GM23338 (cell line): ENCODE data around the gene MAD1L1.

Experiments
- CREB1 ChIP-seq: fragments of 250-450 bp; sonication (Bioruptor Pico); IDR thresholded peaks from 2 replicates; pipeline ENCODE4 v1.5.0; 2020; ENCODE audit warnings: low read depth, mild to moderate bottlenecking, moderate library complexity
- CTCF ChIP-seq, 2 experiments: fragments of 200-600 bp in 1 of 2; sonication (generic) in 1 of 2; conservative IDR thresholded peaks; 2 replicates each; pipeline versions ENCODE4 v1.5.1 to v1.6.1; 2016 to 2017; ENCODE audit warnings: antibody characterized with exemption in 2 of 2, low read depth in 2 of 2, mild to moderate bottlenecking in 2 of 2, moderate library complexity in 1 of 2
- EZH2 ChIP-seq: fragments of 200-600 bp; sonication (generic); IDR thresholded peaks from one replicate; pipeline ENCODE4 v1.8.0; 2017; ENCODE audit warnings: antibody characterized with exemption, mild to moderate bottlenecking, low read depth; ENCODE audit not compliant: unreplicated experiment
- EZH2phosphoT487 ChIP-seq: fragments of 200-600 bp; sonication (generic); IDR thresholded peaks from one replicate; pipeline ENCODE4 v1.8.1; 2018; ENCODE audit warnings: antibody characterized with exemption; ENCODE audit not compliant: unreplicated experiment
- JUNB ChIP-seq: IDR thresholded peaks from one replicate; pipeline ENCODE4 v1.6.1; 2016; ENCODE audit warnings: antibody characterized with exemption; ENCODE audit not compliant: unreplicated experiment
- POLR2AphosphoS5 ChIP-seq: IDR thresholded peaks from 2 replicates; pipeline ENCODE4 v1.6.1; 2016; ENCODE audit warnings: antibody characterized with exemption, low read depth
- ZNF114 ChIP-seq: fragments of 250-450 bp; sonication (Bioruptor Pico); IDR thresholded peaks from 2 replicates; pipeline ENCODE4 v1.5.0; 2020; ENCODE audit warnings: mild to moderate bottlenecking, moderate library complexity
- ZNF331 ChIP-seq: fragments of 250-450 bp; sonication (Bioruptor Pico); IDR thresholded peaks from 2 replicates; pipeline ENCODE4 v1.5.0; 2020; ENCODE audit warnings: low read depth, mild to moderate bottlenecking, moderate library complexity
- TF ChIP-seq, protein P1 (sequence below): IDR thresholded peaks from one replicate; pipeline ENCODE4 v1.6.1; 2018; ENCODE audit warnings: antibody characterized with exemption; ENCODE audit not compliant: unreplicated experiment

DNA sequence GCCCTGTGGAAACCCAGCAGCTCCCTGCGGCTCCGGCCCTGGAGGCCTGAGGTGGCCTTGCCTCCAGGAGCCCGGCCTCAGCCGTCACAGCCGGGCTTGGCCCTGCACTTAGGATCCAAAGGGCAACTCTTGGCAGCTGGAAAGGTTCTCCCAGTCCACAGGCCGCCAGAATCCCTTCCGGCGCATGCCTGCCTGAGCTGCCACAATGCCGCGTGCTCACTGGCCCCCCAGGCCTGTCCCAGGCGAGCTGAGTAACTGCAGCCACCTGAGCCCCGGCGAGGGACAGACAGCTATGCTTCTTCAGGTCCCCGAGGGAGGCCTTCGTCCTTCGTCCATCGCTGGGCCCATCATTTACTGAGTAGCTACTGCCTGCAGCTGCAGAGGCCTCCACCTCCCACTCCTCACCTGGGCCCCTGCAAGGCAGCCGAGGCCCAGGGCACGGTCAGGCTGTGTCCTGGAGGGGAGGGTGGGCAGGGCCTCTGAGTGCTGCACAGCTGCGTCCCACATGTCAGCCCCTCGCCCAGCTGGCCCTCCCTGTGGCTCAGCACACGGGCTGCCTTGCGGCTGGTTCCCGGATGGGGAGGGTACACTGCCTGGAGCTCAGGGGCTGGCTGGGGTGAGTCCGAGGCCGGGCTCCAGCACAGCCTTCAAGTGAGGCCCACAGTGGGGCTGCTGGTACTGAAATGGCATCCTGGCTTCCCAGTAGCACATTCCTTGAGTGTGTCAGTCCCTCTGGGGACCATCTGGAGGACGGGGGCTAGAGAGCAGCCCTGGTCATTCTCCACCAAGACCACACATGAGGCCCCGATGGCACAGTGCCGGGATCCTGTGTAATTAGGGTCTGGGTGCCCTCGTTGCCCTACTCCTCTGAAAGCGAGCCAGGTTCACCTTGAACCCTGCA is 390.2 kb downstream of the MAD1L1 start:
- TF ChIP-seq CTCF (conservative IDR thresholded peaks at IDR 0.05; ENCODE audit: low read depth in 2 of 2) = 0 out of 4 replicates have a peak, but pooled peaks of 1 of the 2 experiments have one; percentile 1
- no peak for TF ChIP-seq EZH2
- TF ChIP-seq EZH2phosphoT487 = no peak
- TF ChIP-seq JUNB = no peak
- no peak for TF ChIP-seq ZNF331 (CRISPR knock-in tag)
- no peak for TF ChIP-seq POLR2AphosphoS5
- no peak for TF ChIP-seq ZNF114 (CRISPR knock-in tag)
- TF ChIP-seq, protein P1, sequence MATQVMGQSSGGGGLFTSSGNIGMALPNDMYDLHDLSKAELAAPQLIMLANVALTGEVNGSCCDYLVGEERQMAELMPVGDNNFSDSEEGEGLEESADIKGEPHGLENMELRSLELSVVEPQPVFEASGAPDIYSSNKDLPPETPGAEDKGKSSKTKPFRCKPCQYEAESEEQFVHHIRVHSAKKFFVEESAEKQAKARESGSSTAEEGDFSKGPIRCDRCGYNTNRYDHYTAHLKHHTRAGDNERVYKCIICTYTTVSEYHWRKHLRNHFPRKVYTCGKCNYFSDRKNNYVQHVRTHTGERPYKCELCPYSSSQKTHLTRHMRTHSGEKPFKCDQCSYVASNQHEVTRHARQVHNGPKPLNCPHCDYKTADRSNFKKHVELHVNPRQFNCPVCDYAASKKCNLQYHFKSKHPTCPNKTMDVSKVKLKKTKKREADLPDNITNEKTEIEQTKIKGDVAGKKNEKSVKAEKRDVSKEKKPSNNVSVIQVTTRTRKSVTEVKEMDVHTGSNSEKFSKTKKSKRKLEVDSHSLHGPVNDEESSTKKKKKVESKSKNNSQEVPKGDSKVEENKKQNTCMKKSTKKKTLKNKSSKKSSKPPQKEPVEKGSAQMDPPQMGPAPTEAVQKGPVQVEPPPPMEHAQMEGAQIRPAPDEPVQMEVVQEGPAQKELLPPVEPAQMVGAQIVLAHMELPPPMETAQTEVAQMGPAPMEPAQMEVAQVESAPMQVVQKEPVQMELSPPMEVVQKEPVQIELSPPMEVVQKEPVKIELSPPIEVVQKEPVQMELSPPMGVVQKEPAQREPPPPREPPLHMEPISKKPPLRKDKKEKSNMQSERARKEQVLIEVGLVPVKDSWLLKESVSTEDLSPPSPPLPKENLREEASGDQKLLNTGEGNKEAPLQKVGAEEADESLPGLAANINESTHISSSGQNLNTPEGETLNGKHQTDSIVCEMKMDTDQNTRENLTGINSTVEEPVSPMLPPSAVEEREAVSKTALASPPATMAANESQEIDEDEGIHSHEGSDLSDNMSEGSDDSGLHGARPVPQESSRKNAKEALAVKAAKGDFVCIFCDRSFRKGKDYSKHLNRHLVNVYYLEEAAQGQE = no peak
- no peak for TF ChIP-seq CREB1 (CRISPR knock-in tag)
